ENCODE measurements around the gene FYN. TPM values are rescaled to one million over a fixed set of nuclear protein-coding genes. Genes with fewer than 3 reads are reported as not detected.

Gene FYN
- total and polyA plus RNA-seq, 10 of the 15 experiments (the other 5 are each of a cell fraction or from before 2014, with no cell fraction given), result 51.4 to 247 (median 138) TPM

GRCh38 chr6:111805511-111806164 lies 67.6 kb downstream of the FYN start (continued):
- TF ChIP-seq PBX3 (IDR thresholded peaks at IDR 0.05; ENCODE audit: insufficient replicate concordance, low read depth, low read length), result no peak
- no peak for TF ChIP-seq KAT2A (conservative IDR thresholded peaks at IDR 0.05; ENCODE audit: control insufficient read depth, low read depth, low read length)
- TF ChIP-seq NFYB (IDR thresholded peaks at IDR 0.05; ENCODE audit: insufficient read depth, low read depth, low read length), result no peak
- TF ChIP-seq FOXM1 (IDR thresholded peaks at IDR 0.05; ENCODE audit: low read depth, low read length), result peak; percentile 95
- no peak for TF ChIP-seq MYB (IDR thresholded peaks at IDR 0.05; ENCODE audit: borderline replicate concordance, low read depth, low read length)
- TF ChIP-seq IKZF1 (conservative IDR thresholded peaks at IDR 0.05), result peak; percentile 98
- TF ChIP-seq ZNF24 (IDR thresholded peaks at IDR 0.05), result peak; percentile 60; the same call in 1 of the 2 replicates
- TF ChIP-seq ETV6 (conservative IDR thresholded peaks at IDR 0.05 in 1 of 2, IDR thresholded peaks at IDR 0.05 in 1 of 2; ENCODE audit: borderline replicate concordance in 1 of 2, low read depth in 1 of 2), result peak in 1 of 2 experiments; percentile 78; a peak in 2 of 4 replicates
- TF ChIP-seq TBL1XR1 (IDR thresholded peaks at IDR 0.05; ENCODE audit: low read depth, low read length), result peak; percentile 89
- TF ChIP-seq POU2F2 (IDR thresholded peaks at IDR 0.05; ENCODE audit: borderline replicate concordance, low read depth, low read length), result peak; percentile 81; the same call in 2 of the 3 replicates
- peak; percentile 55; the same call in 1 of the 2 replicates for TF ChIP-seq GABPA (IDR thresholded peaks at IDR 0.05; ENCODE audit: low read depth)
- TF ChIP-seq, protein P1, sequence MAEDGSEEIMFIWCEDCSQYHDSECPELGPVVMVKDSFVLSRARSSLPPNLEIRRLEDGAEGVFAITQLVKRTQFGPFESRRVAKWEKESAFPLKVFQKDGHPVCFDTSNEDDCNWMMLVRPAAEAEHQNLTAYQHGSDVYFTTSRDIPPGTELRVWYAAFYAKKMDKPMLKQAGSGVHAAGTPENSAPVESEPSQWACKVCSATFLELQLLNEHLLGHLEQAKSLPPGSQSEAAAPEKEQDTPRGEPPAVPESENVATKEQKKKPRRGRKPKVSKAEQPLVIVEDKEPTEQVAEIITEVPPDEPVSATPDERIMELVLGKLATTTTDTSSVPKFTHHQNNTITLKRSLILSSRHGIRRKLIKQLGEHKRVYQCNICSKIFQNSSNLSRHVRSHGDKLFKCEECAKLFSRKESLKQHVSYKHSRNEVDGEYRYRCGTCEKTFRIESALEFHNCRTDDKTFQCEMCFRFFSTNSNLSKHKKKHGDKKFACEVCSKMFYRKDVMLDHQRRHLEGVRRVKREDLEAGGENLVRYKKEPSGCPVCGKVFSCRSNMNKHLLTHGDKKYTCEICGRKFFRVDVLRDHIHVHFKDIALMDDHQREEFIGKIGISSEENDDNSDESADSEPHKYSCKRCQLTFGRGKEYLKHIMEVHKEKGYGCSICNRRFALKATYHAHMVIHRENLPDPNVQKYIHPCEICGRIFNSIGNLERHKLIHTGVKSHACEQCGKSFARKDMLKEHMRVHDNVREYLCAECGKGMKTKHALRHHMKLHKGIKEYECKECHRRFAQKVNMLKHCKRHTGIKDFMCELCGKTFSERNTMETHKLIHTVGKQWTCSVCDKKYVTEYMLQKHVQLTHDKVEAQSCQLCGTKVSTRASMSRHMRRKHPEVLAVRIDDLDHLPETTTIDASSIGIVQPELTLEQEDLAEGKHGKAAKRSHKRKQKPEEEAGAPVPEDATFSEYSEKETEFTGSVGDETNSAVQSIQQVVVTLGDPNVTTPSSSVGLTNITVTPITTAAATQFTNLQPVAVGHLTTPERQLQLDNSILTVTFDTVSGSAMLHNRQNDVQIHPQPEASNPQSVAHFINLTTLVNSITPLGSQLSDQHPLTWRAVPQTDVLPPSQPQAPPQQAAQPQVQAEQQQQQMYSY (CRISPR knock-in tag; IDR thresholded peaks at IDR 0.05), result no peak
- TF ChIP-seq, protein P2, sequence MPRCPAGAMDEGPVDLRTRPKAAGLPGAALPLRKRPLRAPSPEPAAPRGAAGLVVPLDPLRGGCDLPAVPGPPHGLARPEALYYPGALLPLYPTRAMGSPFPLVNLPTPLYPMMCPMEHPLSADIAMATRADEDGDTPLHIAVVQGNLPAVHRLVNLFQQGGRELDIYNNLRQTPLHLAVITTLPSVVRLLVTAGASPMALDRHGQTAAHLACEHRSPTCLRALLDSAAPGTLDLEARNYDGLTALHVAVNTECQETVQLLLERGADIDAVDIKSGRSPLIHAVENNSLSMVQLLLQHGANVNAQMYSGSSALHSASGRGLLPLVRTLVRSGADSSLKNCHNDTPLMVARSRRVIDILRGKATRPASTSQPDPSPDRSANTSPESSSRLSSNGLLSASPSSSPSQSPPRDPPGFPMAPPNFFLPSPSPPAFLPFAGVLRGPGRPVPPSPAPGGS (IDR thresholded peaks at IDR 0.05; ENCODE audit: borderline replicate concordance, insufficient read depth, low read depth, low read length, poor library complexity, severe bottlenecking), result no peak
- TF ChIP-seq, protein P3, sequence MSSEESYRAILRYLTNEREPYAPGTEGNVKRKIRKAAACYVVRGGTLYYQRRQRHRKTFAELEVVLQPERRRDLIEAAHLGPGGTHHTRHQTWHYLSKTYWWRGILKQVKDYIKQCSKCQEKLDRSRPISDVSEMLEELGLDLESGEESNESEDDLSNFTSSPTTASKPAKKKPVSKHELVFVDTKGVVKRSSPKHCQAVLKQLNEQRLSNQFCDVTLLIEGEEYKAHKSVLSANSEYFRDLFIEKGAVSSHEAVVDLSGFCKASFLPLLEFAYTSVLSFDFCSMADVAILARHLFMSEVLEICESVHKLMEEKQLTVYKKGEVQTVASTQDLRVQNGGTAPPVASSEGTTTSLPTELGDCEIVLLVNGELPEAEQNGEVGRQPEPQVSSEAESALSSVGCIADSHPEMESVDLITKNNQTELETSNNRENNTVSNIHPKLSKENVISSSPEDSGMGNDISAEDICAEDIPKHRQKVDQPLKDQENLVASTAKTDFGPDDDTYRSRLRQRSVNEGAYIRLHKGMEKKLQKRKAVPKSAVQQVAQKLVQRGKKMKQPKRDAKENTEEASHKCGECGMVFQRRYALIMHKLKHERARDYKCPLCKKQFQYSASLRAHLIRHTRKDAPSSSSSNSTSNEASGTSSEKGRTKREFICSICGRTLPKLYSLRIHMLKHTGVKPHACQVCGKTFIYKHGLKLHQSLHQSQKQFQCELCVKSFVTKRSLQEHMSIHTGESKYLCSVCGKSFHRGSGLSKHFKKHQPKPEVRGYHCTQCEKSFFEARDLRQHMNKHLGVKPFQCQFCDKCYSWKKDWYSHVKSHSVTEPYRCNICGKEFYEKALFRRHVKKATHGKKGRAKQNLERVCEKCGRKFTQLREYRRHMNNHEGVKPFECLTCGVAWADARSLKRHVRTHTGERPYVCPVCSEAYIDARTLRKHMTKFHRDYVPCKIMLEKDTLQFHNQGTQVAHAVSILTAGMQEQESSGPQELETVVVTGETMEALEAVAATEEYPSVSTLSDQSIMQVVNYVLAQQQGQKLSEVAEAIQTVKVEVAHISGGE (CRISPR knock-in tag; IDR thresholded peaks at IDR 0.05), result no peak
- 0 out of 2 replicates have a peak, but pooled peaks have one; percentile 28 for TF ChIP-seq POLR2A (IDR thresholded peaks at IDR 0.05; ENCODE audit: low read depth, low read length)
- TF ChIP-seq NR2C2 (IDR thresholded peaks at IDR 0.05; ENCODE audit: borderline replicate concordance, control insufficient read depth, insufficient read length, low read depth), result no peak
- peak; percentile 93 for TF ChIP-seq ATF7 (IDR thresholded peaks at IDR 0.05; ENCODE audit: low read depth)
- 0 out of 2 replicates have a peak, but pooled peaks have one; percentile 28 for TF ChIP-seq ASH2L (IDR thresholded peaks at IDR 0.05; ENCODE audit: borderline replicate concordance, low read depth)
- TF ChIP-seq NFYA (IDR thresholded peaks at IDR 0.05; ENCODE audit: borderline replicate concordance, low read depth, low read length), result no peak
- no peak for TF ChIP-seq YBX1 (IDR thresholded peaks at IDR 0.05)
